Hepatic stellate cell (primary cell): ENCODE data around the gene RBBP6.

Experiments used
- DNase-seq: peaks from one replicate; pipeline ENCODE4 v3.0.0; 2011; ENCODE audit warnings: low spot score

The RBBP6 gene

DNA sequence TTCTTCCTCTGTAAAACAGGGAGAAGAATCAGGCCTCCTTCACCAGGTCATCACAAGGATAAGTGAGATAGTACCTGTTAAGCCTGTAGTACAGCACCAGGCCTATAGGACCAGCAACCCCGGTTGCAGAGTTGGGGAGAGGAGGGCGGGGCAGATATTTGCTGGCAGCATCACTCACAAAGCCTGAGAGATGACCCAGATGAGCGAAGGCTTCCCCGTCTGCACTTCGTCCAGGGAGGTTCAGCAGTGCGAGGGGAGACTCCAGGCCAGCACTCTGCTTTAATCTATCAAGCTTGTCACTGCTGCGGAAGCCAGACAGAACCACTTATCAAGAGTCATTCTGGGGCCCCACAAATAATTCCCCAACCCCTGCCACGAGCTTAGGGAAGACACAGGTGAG is 15.8 kb upstream of the RBBP6 start:
- DNase-seq = no peak

DNA sequence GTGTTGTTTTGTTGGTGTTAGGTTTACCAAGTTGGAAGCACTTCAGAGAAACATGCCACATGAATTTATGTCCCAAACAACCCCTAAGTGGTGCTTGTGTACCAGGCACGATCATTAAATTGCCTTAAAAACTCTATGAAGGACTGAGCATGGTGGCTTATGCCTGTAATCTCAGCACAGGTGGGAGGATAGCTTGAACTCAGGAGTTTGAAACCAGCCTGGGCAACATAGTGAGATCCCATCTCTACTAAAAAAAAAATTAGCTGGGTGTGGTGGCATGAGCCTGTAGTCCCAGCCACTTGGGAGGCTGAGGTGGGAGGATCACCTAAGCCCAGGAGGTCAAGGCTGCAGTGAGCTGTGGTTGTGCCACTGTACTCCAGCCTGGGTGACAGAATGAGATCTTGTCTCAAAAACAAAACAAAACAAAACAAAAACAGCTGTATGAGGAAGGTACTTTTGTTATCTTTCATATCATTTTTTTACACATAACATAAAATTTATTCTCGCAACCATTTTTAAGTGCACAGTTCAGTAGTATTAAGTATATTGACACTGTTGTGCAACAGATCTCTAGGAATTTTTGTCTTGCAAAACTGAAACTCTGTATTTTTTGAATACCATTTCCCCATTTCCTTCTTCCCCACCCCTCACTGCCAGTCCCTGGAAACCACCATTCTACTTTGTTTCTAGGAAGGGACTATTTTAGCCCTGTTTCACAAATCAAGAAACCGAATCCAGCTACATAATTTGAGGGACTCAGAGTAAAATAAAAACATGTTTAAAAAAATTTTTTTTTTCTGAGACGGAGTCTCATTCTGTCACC is 14.3 kb upstream of the RBBP6 start:
- no peak for DNase-seq

- DNase-seq = no peak
Observed at GRCh38 chr16:24525970-24526559, 13.3 kb upstream of the RBBP6 start.

- no peak for DNase-seq
Observed at GRCh38 chr16:24526701-24527495, 12.5 kb upstream of the RBBP6 start.

DNA sequence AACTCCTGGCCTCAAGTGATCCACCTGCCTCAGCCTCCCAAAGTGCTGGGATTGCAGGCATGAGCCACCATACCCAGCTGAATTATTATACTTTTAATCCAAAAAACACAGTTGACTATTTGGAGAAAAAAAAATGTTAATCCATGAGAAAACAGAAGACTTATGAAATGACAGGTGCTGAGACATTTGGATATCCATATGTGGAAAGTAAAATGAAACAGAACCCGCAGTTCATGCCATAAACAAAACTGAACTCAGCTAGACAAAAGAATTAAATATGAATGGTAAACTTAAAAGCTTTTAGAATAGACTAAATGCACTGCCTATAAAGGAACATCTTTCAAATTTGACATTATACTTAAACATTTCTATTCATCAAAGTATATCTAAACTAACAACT is 8.2 kb upstream of the RBBP6 start:
- no peak for DNase-seq

- DNase-seq = no peak
Observed at GRCh38 chr16:24534620-24535019, 4.7 kb upstream of the RBBP6 start.

GRCh38 chr16:24535827-24536226 is 3.5 kb upstream of the RBBP6 start:
- DNase-seq = no peak

GRCh38 chr16:24536671-24537070 is 2.7 kb upstream of the RBBP6 start:
- DNase-seq = no peak

DNA sequence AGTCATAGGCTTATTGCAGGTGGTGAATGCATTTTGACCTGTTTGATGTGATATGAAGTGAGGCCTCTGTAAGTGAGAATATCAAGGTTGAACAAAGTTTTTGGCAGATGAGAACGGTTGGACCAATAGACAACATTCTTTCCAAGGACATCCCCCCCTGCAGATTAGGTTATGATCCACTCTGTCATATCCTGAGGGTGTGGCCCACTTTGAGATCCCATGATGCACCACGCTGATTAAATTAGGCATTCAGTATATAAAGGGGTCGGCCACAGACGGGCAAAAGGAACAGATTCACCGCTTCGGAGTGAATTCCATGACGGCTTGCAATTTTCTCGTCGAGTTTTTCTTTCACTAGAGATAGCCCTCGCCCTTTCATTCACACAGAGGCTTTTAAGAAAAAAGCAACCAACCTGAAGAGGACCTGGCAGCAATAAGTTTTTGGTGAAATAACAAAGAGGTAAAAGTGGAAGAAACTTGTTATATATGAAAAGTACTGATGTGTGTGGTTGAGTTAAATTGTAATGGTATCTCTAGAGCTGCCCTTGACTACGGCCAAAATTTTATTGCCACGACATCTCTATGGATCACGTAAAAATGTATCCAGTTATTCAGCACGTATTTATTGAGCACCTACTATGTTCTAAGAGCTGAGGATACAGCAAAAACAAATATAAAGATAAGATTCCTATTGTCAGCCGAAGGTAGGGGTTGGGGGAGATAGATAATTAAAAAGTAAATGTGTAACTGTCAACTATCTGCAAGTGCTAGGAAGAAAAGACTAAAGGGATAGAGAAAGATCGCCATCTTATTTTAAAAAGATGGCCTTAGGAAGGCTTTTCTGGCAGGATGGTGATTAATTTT is 1.7 kb upstream of the RBBP6 start:
- no peak for DNase-seq

GRCh38 chr16:24538756-24539294 is 541 bp upstream of the RBBP6 start:
- peak; percentile 58 for DNase-seq

GRCh38 chr16:24539850-24540601 is 660 bp downstream of the RBBP6 start:
- peak; percentile 18 for DNase-seq

DNA sequence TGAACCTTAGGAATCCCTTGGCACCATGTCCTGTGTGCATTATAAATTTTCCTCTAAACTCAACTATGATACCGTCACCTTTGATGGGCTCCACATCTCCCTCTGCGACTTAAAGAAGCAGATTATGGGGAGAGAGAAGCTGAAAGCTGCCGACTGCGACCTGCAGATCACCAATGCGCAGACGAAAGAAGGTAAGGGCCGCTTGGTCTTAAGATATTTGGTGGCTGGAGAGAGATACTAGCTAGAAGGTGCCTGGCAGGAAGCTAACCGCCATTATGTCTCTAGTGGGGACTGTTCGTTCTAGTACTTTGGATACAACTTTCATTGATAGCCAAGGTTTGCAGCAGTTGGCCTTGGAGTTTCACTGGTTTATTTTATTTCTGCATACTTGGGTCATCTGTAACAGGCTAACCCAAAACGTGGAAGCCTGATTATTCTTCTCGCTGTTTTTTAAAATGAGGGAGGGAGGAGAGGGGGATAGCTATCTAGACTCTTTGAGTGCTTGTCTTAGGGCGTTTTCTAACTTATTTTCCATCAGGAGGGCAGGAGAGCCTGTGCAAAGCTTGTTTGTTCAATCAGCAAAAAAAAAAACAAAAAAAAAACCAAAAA is 1.3 kb downstream of the RBBP6 start:
- no peak for DNase-seq

GRCh38 chr16:24541233-24541933 is 2.0 kb downstream of the RBBP6 start:
- DNase-seq = no peak

DNA sequence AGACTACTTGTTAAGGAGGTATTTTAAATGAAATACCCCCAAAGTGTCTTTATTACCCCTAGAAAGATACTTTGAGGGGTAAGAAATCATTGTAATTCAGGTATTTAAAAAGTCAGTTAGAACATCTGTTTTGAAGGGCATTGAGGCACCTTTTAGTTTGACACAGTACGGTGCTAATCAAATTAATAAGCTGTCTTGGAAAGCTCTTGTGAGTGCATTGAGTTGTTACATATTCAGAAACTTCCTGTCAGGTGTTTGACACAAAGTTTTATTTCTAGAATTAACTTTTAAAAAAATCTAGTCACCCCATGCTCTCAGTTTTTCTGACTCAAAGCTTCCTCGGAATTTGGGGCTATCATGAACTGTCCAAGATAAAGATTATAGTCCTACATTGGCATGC is 4.6 kb downstream of the RBBP6 start:
- no peak for DNase-seq

GRCh38 chr16:24544640-24545039 is 5.3 kb downstream of the RBBP6 start:
- no peak for DNase-seq

DNA sequence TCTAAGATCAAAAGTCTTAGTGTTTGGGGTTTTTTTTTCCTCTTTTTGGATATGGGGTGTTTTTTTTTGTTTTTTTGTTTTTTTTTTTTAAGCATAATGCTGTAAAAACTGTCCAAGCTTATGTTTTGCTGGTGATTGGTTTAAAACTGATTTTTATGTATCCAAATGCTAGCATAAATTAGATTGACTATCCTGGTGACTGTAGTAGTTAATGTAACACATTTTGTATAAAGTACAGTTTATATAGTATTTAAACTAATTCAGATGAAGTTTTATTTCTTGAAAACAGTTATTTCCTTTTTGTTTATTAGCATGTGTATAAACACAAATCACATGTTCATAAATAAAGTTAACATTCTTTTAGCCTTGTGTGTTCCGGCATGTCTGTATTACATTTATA is 10.9 kb downstream of the RBBP6 start:
- DNase-seq = no peak

- DNase-seq = no peak
Observed at GRCh38 chr16:24552705-24553246, 13.4 kb downstream of the RBBP6 start.

DNA sequence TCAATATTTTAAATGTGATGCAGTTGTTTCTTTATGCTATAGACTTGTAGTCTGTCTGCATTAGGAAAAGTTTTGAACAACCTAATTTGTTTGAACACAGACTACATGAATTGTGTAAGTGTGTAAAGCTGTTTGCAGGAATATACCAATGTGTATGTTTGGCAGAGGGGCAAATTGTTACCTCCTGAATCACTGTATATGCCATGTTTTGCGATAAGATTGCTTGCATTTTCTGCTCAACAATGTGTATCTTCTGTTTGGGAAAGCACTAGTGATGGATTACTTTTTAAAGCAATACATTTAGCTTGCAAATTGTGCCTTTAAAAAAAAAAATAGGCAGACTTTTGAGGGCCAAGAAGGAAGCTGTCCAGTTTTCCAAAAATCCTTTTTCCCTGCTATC is 14.6 kb downstream of the RBBP6 start:
- DNase-seq = no peak

GRCh38 chr16:24555346-24555872 is 16.0 kb downstream of the RBBP6 start:
- DNase-seq = no peak
